Measurements from ENCODE around the gene YAF2.
A peak's percentile ranks its signal among the peaks of the same experiment; 100 is the strongest.

Gene YAF2

GRCh38 chr12:42143452-42144157 lies 94.4 kb downstream of the YAF2 start:
- no peak for DNase-seq

- no peak for DNase-seq
Observed at GRCh38 chr12:42141981-42142606, 96.0 kb downstream of the YAF2 start.

GRCh38 chr12:42140901-42141300 lies 97.1 kb downstream of the YAF2 start:
- no peak for DNase-seq

GRCh38 chr12:42135259-42135814 lies 102.7 kb downstream of the YAF2 start:
- DNase-seq, result no peak

- no peak for DNase-seq
Observed at GRCh38 chr12:42130672-42131402, 107.2 kb downstream of the YAF2 start.

GRCh38 chr12:42129595-42130204 lies 108.3 kb downstream of the YAF2 start:
- peak; percentile 59 for DNase-seq

- no peak for DNase-seq
Observed at GRCh38 chr12:42128888-42129287, 109.2 kb downstream of the YAF2 start.

DNA sequence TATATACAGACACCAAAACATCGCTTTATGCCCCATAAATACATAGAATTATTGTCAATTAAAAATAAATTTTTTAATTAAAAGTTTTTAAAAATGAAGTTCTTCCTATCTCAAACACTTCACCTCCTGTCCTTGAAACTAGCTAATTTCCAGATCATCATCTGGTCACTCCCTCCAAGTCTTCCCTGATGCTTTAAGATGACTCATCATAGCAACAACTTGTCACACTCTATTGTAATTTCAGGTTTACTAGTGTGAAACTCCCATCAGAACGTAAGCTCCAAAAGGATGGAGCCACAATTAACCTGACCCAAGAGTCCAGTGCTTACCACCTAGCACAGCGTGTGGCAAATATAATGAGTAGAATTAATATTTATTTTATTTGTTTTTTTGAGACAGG lies 109.7 kb downstream of the YAF2 start:
- no peak for DNase-seq

DNA sequence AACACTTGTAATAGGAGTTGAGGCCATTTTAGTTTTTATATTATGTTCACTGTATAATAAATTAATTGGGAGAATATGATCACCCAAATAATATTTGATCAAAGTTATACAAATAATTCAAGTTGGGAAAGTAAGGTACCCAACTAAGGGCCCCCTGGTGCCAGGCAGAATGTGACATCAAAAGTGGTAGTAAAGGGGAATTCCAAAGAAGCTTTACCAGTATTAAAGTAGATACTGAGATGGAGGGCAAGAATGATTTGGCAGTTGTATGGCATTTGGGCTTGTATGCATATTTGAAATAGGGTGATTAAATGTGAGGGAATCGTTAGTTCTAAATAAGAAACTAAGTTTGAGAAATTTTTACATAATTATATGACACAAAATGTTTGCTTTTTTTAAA lies 111.1 kb downstream of the YAF2 start:
- no peak for DNase-seq

DNA sequence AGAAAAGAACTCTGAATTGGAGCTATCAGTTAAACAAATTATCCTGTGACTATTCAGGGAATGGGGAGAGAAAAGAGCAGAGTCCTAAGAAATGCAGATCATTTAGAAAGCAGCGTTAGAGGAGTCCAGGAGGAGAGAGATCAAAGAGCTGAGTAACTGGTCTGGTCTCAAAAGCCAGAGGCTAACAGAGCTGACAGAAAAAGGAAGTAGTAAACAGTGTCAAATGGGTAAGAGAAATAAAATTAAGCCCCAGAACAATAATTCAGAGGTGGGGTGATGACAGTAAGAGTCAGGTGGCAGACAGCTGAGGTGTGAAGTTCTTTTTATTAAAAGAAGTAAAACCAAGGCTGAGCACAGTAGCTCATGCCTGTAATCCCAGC lies 112.7 kb downstream of the YAF2 start:
- no peak for DNase-seq

GRCh38 chr12:42124764-42125387 lies 113.2 kb downstream of the YAF2 start:
- DNase-seq, result no peak

- no peak for DNase-seq
Observed at GRCh38 chr12:42119085-42119633, 118.9 kb downstream of the YAF2 start.

DNA sequence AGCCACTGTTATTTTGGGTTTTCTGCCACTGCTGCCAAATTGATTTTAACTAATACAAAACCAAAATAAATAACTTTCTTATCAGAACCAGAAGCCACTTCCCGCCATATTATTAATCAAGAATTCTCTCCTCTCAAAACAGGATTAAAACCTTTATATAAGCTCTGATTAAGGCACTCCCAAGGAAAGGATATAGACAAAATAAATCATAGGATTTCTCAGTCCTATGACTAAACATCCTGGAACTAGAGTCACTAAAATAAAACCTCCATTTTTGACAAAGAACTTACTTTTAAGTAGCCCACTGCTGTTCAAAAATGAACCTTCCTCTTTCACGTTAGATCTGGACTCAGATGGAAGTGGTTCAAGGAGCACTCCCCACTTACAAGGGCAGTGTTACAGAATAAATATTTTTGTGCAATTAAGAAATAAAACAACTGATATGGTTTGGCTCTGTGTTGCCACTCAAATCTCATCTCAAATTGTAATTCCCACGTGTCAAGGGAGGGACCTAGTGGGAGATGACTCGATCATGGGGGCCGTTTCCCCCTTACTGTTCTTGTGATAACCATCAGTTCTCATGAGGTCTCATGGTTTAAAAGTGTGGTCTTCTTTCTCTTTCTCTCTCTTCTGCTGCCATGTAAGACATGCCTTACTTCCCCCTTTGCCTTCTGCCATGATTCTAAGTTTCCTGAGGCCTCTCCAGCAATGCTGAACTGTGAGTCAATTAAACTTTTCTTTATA lies 119.7 kb downstream of the YAF2 start:
- no peak for DNase-seq

DNA sequence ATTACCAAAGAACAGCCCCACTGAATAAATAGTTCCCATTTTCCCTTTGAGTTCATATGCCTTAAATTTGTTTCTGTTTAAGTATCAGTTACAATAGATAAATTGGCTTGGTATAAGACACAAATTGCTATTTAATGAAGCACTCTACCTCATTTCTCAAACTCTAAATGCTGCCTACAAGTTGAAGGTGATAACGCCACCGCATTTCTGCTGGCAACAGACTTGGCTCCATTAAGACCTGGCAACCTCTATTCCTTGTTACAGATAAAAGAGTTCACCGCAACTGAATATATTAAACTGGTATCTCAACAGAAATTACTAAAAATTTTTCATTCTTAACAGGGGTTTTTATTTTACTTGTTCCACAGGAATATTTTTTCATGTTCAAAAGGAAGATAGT lies 129.0 kb downstream of the YAF2 start:
- no peak for DNase-seq

Data from NCI-H526 treated with DMSO at 0.1 percent for 48 hours (cell line).